GM23338 (cell line): ENCODE data around the gene C1QL4. TPM values are rescaled to one million over a fixed set of nuclear protein-coding genes. Genes with fewer than 3 reads are reported as not detected.

Experiments used
- ATAC-seq: fragments of 200-7000 bp; cut with Tn5 transposase; 3 replicates; pipeline ENCODE4 v1.9.1; 2020
- DNase-seq: peaks from one replicate; pipeline ENCODE4 v3.0.0-alpha.2; 2015; ENCODE audit warnings: low spot score
- H2AFZ ChIP-seq: fragments of 200-600 bp; sonication (generic); 2 replicates; pipeline ENCODE4 v1.8.0; 2016; ENCODE audit warnings: antibody characterized with exemption, mild to moderate bottlenecking, moderate library complexity
- H3F3A ChIP-seq: fragments of 200-600 bp; sonication (generic); replicated peaks from 2 replicates; pipeline ENCODE4 v1.8.0; 2017; ENCODE audit warnings: antibody characterized with exemption, mixed run types, low read depth
- H3K27ac ChIP-seq: fragments of 200-600 bp; sonication (generic); 2 replicates; pipeline ENCODE4 v1.6.1; 2016; ENCODE audit warnings: low read depth
- H3K27me3 ChIP-seq: fragments of 200-600 bp; sonication (generic); 2 replicates; pipeline ENCODE4 v1.8.0; 2016; ENCODE audit warnings: mild to moderate bottlenecking, mixed run types, moderate library complexity; ENCODE audit not compliant: insufficient read depth
- H3K36me3 ChIP-seq: fragments of 200-600 bp; sonication (generic); 2 replicates; pipeline ENCODE4 v1.8.0; 2016; ENCODE audit warnings: mild to moderate bottlenecking; ENCODE audit not compliant: insufficient read depth
- H3K4me1 ChIP-seq: fragments of 200-600 bp; sonication (generic); 2 replicates; pipeline ENCODE4 v1.8.0; 2016; ENCODE audit warnings: mild to moderate bottlenecking, moderate library complexity; ENCODE audit not compliant: insufficient read depth
- H3K4me2 ChIP-seq: fragments of 200-600 bp; sonication (generic); 2 replicates; pipeline ENCODE4 v1.7.1; 2017; ENCODE audit warnings: mixed run types
- H3K4me3 ChIP-seq: fragments of 200-600 bp; sonication (generic); 2 replicates; pipeline ENCODE4 v1.6.1; 2016; ENCODE audit warnings: mixed run types
- H3K79me2 ChIP-seq: fragments of 200-600 bp; sonication (generic); replicated peaks from 2 replicates; pipeline ENCODE4 v1.8.0; 2017; ENCODE audit warnings: mild to moderate bottlenecking; ENCODE audit not compliant: insufficient read depth
- H3K9me2 ChIP-seq: fragments of 200-600 bp; sonication (generic); 2 replicates; pipeline ENCODE4 v1.8.0; 2017; ENCODE audit not compliant: insufficient read depth
- H4K20me1 ChIP-seq: fragments of 200-600 bp; sonication (generic); replicated peaks from 2 replicates; pipeline ENCODE4 v1.8.0; 2017; ENCODE audit warnings: mild to moderate bottlenecking; ENCODE audit not compliant: insufficient read depth
- H3K27ac Mint-ChIP-seq: 2 replicates; pipeline ENCODE4 v1.8.0; 2020; ENCODE audit warnings: inconsistent platforms, mild to moderate bottlenecking, moderate library complexity, mixed read lengths
- H3K27me3 Mint-ChIP-seq: 3 replicates; pipeline ENCODE4 v1.8.0; 2022; ENCODE audit warnings: low read depth, mild to moderate bottlenecking, moderate library complexity, mixed read lengths, inconsistent platforms; ENCODE audit not compliant: insufficient read depth, poor library complexity
- H3K36me3 Mint-ChIP-seq: 3 replicates; pipeline ENCODE4 v1.8.0; 2021; ENCODE audit warnings: low read depth, mild to moderate bottlenecking, inconsistent platforms, moderate library complexity, mixed read lengths
- H3K4me1 Mint-ChIP-seq: 3 replicates; pipeline ENCODE4 v1.8.0; 2020; ENCODE audit warnings: mild to moderate bottlenecking, inconsistent platforms, mixed read lengths
- H3K4me3 Mint-ChIP-seq: 3 replicates; pipeline ENCODE4 v1.8.0; 2021; ENCODE audit warnings: moderate library complexity, mild to moderate bottlenecking, inconsistent platforms, mixed read lengths
- H3K9me3 Mint-ChIP-seq: 3 replicates; pipeline ENCODE4 v1.8.0; 2020; ENCODE audit warnings: moderate library complexity, mild to moderate bottlenecking, inconsistent platforms, mixed read lengths
- CREB1 ChIP-seq: fragments of 250-450 bp; sonication (Bioruptor Pico); IDR thresholded peaks from 2 replicates; pipeline ENCODE4 v1.5.0; 2020; ENCODE audit warnings: low read depth, mild to moderate bottlenecking, moderate library complexity
- EZH2 ChIP-seq: fragments of 200-600 bp; sonication (generic); IDR thresholded peaks from one replicate; pipeline ENCODE4 v1.8.0; 2017; ENCODE audit warnings: antibody characterized with exemption, mild to moderate bottlenecking, low read depth; ENCODE audit not compliant: unreplicated experiment
- EZH2phosphoT487 ChIP-seq: fragments of 200-600 bp; sonication (generic); IDR thresholded peaks from one replicate; pipeline ENCODE4 v1.8.1; 2018; ENCODE audit warnings: antibody characterized with exemption; ENCODE audit not compliant: unreplicated experiment
- JUNB ChIP-seq: IDR thresholded peaks from one replicate; pipeline ENCODE4 v1.6.1; 2016; ENCODE audit warnings: antibody characterized with exemption; ENCODE audit not compliant: unreplicated experiment
- NANOG ChIP-seq: IDR thresholded peaks from 2 replicates; pipeline ENCODE4 v1.6.1; 2016; ENCODE audit warnings: antibody characterized with exemption, borderline replicate concordance
- POLR2AphosphoS5 ChIP-seq: IDR thresholded peaks from 2 replicates; pipeline ENCODE4 v1.6.1; 2016; ENCODE audit warnings: antibody characterized with exemption, low read depth
- STAT1 ChIP-seq: IDR thresholded peaks from one replicate; pipeline ENCODE4 v1.6.1; 2016; ENCODE audit warnings: antibody characterized with exemption; ENCODE audit not compliant: unreplicated experiment
- ZNF114 ChIP-seq: fragments of 250-450 bp; sonication (Bioruptor Pico); IDR thresholded peaks from 2 replicates; pipeline ENCODE4 v1.5.0; 2020; ENCODE audit warnings: mild to moderate bottlenecking, moderate library complexity
- ZNF331 ChIP-seq: fragments of 250-450 bp; sonication (Bioruptor Pico); IDR thresholded peaks from 2 replicates; pipeline ENCODE4 v1.5.0; 2020; ENCODE audit warnings: low read depth, mild to moderate bottlenecking, moderate library complexity
- polyA plus RNA-seq: library from polyadenylated mRNA; unstranded; fragments of >200 nt; fragmentation: Nextera tagmentation; extraction: Ambion mirVana; gene quantifications from 2 replicates; pipeline ENCODE4 v1.2.1, GENCODE V29; 2016
- total RNA-seq: library from RNA; depleted of rRNA; stranded (reverse); fragments of >200 nt; shearing (Covaris generic); gene quantifications from 2 replicates; pipeline ENCODE4 v1.2.3, GENCODE V29; 2014
- TF ChIP-seq, protein P1 (sequence below), 2 experiments: fragments of 200-600 bp in 1 of 2; sonication (generic) in 1 of 2; conservative IDR thresholded peaks; 2 replicates each; pipeline versions ENCODE4 v1.5.1 to v1.6.1; 2016 to 2017; ENCODE audit warnings: antibody characterized with exemption in 2 of 2, low read depth in 2 of 2, mild to moderate bottlenecking in 2 of 2, moderate library complexity in 1 of 2
- TF ChIP-seq, protein P2 (sequence below): IDR thresholded peaks from 2 replicates; pipeline ENCODE4 v1.6.1; 2016; ENCODE audit warnings: antibody characterized with exemption
- TF ChIP-seq, protein P3 (sequence below): fragments of 250-450 bp; sonication (Bioruptor Pico); IDR thresholded peaks from 2 replicates; pipeline ENCODE4 v1.5.0; 2020; ENCODE audit warnings: mild to moderate bottlenecking, moderate library complexity

The C1QL4 gene
- total and polyA plus RNA-seq, 2 experiments from 2014 or later: not detected

DNA sequence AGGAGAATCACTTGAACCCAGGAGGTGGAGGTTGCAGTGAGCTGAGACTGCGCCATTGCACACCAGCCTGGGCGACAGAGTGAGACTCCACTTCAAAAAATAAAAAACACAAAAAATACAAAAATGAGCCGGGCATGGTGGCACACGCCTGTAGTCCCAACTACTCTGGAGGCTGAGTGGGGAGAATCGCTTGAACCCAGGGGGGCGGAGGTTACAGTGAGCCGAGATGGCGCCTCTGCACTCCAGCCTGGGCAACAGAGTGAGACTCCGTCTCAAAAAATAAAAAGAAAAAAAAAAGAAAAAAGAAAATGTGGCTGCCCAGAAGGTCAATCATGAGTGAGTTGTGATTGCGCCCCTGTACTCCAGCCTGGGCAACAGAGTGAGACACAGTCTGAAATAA is 18.9 kb upstream of the C1QL4 start:
- no peak overlapping the region for H3K4me3 Mint-ChIP-seq
- H3K36me3 ChIP-seq: no peaks in the 10 kb centered on the region
- no peak for DNase-seq
- H4K20me1 ChIP-seq: 0 out of 2 replicates have a peak, but pooled peaks cover 3% of the 10 kb centered on the region
- no peak overlapping the region for H2AFZ ChIP-seq
- no peaks in the 10 kb centered on the region for H3F3A ChIP-seq
- H3K27ac Mint-ChIP-seq: no peak overlapping the region
- H3K4me1 ChIP-seq: no peaks in the 10 kb centered on the region
- no peaks in the 10 kb centered on the region for H3K79me2 ChIP-seq
- no peaks in the 10 kb centered on the region for H3K9me2 ChIP-seq
- H3K9me3 Mint-ChIP-seq: no peaks in the 10 kb centered on the region
- ATAC-seq: no peak
- H3K27ac ChIP-seq: no peak overlapping the region
- H3K36me3 Mint-ChIP-seq: no peaks in the 10 kb centered on the region
- peaks cover 10% of the 10 kb centered on the region for H3K27me3 Mint-ChIP-seq
- H3K27me3 ChIP-seq: peaks cover 25% of the 10 kb centered on the region; the same call in 1 of the 2 replicates
- H3K4me1 Mint-ChIP-seq: peaks cover 2% of the 10 kb centered on the region; the same call in 1 of the 3 replicates
- no peak overlapping the region for H3K4me3 ChIP-seq
- no peak overlapping the region for H3K4me2 ChIP-seq
- TF ChIP-seq, protein P1, sequence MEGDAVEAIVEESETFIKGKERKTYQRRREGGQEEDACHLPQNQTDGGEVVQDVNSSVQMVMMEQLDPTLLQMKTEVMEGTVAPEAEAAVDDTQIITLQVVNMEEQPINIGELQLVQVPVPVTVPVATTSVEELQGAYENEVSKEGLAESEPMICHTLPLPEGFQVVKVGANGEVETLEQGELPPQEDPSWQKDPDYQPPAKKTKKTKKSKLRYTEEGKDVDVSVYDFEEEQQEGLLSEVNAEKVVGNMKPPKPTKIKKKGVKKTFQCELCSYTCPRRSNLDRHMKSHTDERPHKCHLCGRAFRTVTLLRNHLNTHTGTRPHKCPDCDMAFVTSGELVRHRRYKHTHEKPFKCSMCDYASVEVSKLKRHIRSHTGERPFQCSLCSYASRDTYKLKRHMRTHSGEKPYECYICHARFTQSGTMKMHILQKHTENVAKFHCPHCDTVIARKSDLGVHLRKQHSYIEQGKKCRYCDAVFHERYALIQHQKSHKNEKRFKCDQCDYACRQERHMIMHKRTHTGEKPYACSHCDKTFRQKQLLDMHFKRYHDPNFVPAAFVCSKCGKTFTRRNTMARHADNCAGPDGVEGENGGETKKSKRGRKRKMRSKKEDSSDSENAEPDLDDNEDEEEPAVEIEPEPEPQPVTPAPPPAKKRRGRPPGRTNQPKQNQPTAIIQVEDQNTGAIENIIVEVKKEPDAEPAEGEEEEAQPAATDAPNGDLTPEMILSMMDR (conservative IDR thresholded peaks at IDR 0.05; ENCODE audit: low read depth in 2 of 2): no peak
- TF ChIP-seq CREB1 (CRISPR knock-in tag) (no peak), EZH2 (no peak), ZNF114 (CRISPR knock-in tag) (no peak), JUNB (no peak), POLR2AphosphoS5 (no peak), STAT1 (no peak)
- TF ChIP-seq, protein P2, sequence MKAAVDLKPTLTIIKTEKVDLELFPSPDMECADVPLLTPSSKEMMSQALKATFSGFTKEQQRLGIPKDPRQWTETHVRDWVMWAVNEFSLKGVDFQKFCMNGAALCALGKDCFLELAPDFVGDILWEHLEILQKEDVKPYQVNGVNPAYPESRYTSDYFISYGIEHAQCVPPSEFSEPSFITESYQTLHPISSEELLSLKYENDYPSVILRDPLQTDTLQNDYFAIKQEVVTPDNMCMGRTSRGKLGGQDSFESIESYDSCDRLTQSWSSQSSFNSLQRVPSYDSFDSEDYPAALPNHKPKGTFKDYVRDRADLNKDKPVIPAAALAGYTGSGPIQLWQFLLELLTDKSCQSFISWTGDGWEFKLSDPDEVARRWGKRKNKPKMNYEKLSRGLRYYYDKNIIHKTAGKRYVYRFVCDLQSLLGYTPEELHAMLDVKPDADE: no peak

DNA sequence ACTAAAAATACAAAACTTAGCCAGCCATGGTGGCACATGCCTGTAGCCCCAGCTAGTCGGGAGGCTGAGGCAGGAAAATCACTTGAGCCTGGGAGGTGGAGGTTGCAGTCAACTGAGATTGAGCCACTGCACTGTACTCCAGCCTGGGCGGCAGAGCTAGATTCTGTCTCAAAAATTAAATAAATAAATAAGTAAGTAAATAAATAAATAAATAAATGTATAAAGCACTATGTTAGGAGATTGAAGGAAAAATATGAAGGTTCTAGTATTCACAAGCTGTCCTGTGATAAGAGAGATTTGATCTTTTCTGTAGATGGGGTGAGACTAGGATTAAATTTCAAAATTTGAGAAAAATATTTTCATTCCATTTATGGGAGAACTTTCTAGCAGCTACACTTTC is 15.4 kb upstream of the C1QL4 start:
- H4K20me1 ChIP-seq: peaks cover 3% of the 10 kb centered on the region; the same call in 1 of the 2 replicates
- Mint-ChIP-seq H3K27me3 (peaks cover 29% of the 10 kb centered on the region), H3K4me1 (peaks cover 8% of the 10 kb centered on the region), H3K27ac (no peak overlapping the region), H3K4me3 (no peak overlapping the region), H3K9me3 (peaks cover under 1% of the 10 kb centered on the region; the same call in 2 of the 3 replicates), H3K36me3 (no peaks in the 10 kb centered on the region)
- no peak for DNase-seq
- H3K4me3 ChIP-seq: no peak overlapping the region
- H3F3A ChIP-seq: 0 out of 2 replicates have a peak, but pooled peaks cover 1% of the 10 kb centered on the region
- H3K4me2 ChIP-seq: no peak overlapping the region
- no peak overlapping the region for H2AFZ ChIP-seq
- peaks cover under 1% of the 10 kb centered on the region; the same call in 1 of the 2 replicates for H3K4me1 ChIP-seq
- no peak overlapping the region for H3K27ac ChIP-seq
- H3K27me3 ChIP-seq: peaks cover 60% of the 10 kb centered on the region
- no peaks in the 10 kb centered on the region for H3K9me2 ChIP-seq
- no peaks in the 10 kb centered on the region for H3K79me2 ChIP-seq
- ATAC-seq: no peak
- no peaks in the 10 kb centered on the region for H3K36me3 ChIP-seq
- TF ChIP-seq, protein P3, sequence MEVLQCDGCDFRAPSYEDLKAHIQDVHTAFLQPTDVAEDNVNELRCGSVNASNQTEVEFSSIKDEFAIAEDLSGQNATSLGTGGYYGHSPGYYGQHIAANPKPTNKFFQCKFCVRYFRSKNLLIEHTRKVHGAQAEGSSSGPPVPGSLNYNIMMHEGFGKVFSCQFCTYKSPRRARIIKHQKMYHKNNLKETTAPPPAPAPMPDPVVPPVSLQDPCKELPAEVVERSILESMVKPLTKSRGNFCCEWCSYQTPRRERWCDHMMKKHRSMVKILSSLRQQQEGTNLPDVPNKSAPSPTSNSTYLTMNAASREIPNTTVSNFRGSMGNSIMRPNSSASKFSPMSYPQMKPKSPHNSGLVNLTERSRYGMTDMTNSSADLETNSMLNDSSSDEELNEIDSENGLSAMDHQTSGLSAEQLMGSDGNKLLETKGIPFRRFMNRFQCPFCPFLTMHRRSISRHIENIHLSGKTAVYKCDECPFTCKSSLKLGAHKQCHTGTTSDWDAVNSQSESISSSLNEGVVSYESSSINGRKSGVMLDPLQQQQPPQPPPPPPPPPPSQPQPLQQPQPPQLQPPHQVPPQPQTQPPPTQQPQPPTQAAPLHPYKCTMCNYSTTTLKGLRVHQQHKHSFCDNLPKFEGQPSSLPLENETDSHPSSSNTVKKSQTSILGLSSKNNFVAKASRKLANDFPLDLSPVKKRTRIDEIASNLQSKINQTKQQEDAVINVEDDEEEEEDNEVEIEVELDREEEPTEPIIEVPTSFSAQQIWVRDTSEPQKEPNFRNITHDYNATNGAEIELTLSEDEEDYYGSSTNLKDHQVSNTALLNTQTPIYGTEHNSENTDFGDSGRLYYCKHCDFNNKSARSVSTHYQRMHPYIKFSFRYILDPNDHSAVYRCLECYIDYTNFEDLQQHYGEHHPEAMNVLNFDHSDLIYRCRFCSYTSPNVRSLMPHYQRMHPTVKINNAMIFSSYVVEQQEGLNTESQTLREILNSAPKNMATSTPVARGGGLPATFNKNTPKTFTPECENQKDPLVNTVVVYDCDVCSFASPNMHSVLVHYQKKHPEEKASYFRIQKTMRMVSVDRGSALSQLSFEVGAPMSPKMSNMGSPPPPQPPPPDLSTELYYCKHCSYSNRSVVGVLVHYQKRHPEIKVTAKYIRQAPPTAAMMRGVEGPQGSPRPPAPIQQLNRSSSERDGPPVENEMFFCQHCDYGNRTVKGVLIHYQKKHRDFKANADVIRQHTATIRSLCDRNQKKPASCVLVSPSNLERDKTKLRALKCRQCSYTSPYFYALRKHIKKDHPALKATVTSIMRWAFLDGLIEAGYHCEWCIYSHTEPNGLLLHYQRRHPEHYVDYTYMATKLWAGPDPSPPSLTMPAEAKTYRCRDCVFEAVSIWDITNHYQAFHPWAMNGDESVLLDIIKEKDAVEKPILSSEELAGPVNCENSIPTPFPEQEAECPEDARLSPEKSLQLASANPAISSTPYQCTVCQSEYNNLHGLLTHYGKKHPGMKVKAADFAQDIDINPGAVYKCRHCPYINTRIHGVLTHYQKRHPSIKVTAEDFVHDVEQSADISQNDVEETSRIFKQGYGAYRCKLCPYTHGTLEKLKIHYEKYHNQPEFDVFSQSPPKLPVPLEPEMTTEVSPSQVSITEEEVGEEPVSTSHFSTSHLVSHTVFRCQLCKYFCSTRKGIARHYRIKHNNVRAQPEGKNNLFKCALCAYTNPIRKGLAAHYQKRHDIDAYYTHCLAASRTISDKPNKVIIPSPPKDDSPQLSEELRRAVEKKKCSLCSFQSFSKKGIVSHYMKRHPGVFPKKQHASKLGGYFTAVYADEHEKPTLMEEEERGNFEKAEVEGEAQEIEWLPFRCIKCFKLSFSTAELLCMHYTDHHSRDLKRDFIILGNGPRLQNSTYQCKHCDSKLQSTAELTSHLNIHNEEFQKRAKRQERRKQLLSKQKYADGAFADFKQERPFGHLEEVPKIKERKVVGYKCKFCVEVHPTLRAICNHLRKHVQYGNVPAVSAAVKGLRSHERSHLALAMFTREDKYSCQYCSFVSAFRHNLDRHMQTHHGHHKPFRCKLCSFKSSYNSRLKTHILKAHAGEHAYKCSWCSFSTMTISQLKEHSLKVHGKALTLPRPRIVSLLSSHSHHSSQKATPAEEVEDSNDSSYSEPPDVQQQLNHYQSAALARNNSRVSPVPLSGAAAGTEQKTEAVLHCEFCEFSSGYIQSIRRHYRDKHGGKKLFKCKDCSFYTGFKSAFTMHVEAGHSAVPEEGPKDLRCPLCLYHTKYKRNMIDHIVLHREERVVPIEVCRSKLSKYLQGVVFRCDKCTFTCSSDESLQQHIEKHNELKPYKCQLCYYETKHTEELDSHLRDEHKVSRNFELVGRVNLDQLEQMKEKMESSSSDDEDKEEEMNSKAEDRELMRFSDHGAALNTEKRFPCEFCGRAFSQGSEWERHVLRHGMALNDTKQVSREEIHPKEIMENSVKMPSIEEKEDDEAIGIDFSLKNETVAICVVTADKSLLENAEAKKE: no peak
- TF ChIP-seq EZH2phosphoT487 (no peak), JUNB (no peak), ZNF331 (no peak), CREB1 (CRISPR knock-in tag) (no peak), STAT1 (no peak), NANOG (no peak), POLR2AphosphoS5 (no peak), EZH2 (no peak)
- TF ChIP-seq, protein P2: no peak
